Naive B cell (primary cell): Measurements from ENCODE around the gene VILL. TPM values are rescaled to one million over a fixed set of nuclear protein-coding genes. Genes with fewer than 3 reads are reported as not detected.
A peak's percentile ranks its signal among the peaks of the same experiment; 100 is the strongest.

Source experiments
- ATAC-seq, 2 donors: fragments of 150-1000 bp; cut with Tn5 transposase; 2 replicates each; pipeline ENCODE4 v1.10.0; 2021; ENCODE audit warnings: low read depth in 2 of 2, mild to moderate bottlenecking in 2 of 2, moderate library complexity in 2 of 2
- DNase-seq: peaks from one replicate; pipeline ENCODE4 v3.0.0; 2022
- H3K27ac Mint-ChIP-seq, 6 donors: one replicate each; pipeline ENCODE4 v1.8.0; 2020 to 2022; ENCODE audit warnings: mild to moderate bottlenecking in 6 of 6, mixed read lengths in 6 of 6, moderate library complexity in 5 of 6, inconsistent platforms in 2 of 6
- H3K27me3 Mint-ChIP-seq, 3 donors: one replicate each; pipeline ENCODE4 v1.8.0; 2021 to 2022; ENCODE audit warnings: mixed read lengths in 3 of 3, mild to moderate bottlenecking in 1 of 3
- H3K36me3 Mint-ChIP-seq, 2 donors: one replicate each; pipeline ENCODE4 v1.8.0; 2020 to 2022; ENCODE audit warnings: mixed read lengths in 2 of 2, inconsistent platforms in 1 of 2, mild to moderate bottlenecking in 1 of 2
- H3K4me1 Mint-ChIP-seq, 3 donors: one replicate each; pipeline ENCODE4 v1.8.0; 2020 to 2022; ENCODE audit warnings: mixed read lengths in 3 of 3, inconsistent platforms in 1 of 3, mild to moderate bottlenecking in 1 of 3, moderate library complexity in 1 of 3
- H3K4me3 Mint-ChIP-seq, 8 donors: one replicate each; pipeline ENCODE4 v1.8.0; 2020 to 2022; ENCODE audit warnings: mild to moderate bottlenecking in 8 of 8, mixed read lengths in 8 of 8, moderate library complexity in 8 of 8, inconsistent platforms in 2 of 8
- H3K9me3 Mint-ChIP-seq, 7 donors: one replicate each; pipeline ENCODE4 v1.8.0; 2020 to 2022; ENCODE audit warnings: mixed read lengths in 7 of 7, mild to moderate bottlenecking in 5 of 7, inconsistent platforms in 2 of 7, moderate library complexity in 1 of 7
- polyA plus RNA-seq, 6 donors: library from polyadenylated mRNA; unstranded; fragments of 300-500 nt; fragmentation: Illumina TruSeq; gene quantifications; one replicate each; pipeline ENCODE4 v1.2.3, GENCODE V29; 2021; ENCODE audit warnings: low read depth in 6 of 6

Gene VILL
- polyA plus RNA-seq, 6 donors from 2014 or later: 8.4 to 17.8 (median 11.8) TPM

GRCh38 chr3:37953707-37954394 lies 36.7 kb upstream of the VILL start:
- ATAC-seq: no peak
- H3K4me3 Mint-ChIP-seq: no peak overlapping the region
- peaks cover 0 to 2% (median 0%) of the 10 kb centered on the region in 7 donors for H3K9me3 Mint-ChIP-seq
- no peaks in the 10 kb centered on the region for H3K36me3 Mint-ChIP-seq
- DNase-seq: no peak
- H3K4me1 Mint-ChIP-seq: peaks cover 13 to 31% (median 26%) of the 10 kb centered on the region in 3 donors
- H3K27ac Mint-ChIP-seq: peak overlapping the region in 1 of 6 donors; percentile 17
- no peaks in the 10 kb centered on the region for H3K27me3 Mint-ChIP-seq

- no peak overlapping the region for H3K4me3 Mint-ChIP-seq
- H3K9me3 Mint-ChIP-seq: peaks cover 0 to 2% (median 0%) of the 10 kb centered on the region in 7 donors
- peaks cover 13 to 31% (median 26%) of the 10 kb centered on the region in 3 donors for H3K4me1 Mint-ChIP-seq
- H3K27ac Mint-ChIP-seq: no peak overlapping the region
- no peaks in the 10 kb centered on the region for H3K36me3 Mint-ChIP-seq
- ATAC-seq (no peak), DNase-seq (no peak)
- no peaks in the 10 kb centered on the region for H3K27me3 Mint-ChIP-seq
Observed at GRCh38 chr3:37954881-37955280, 35.7 kb upstream of the VILL start.

- DNase-seq (peak; percentile 5), ATAC-seq (peak; percentile 25 to 60)
- H3K27me3 Mint-ChIP-seq: no peaks in the 10 kb centered on the region
- no peaks in the 10 kb centered on the region for H3K36me3 Mint-ChIP-seq
- peak overlapping the region; percentile 53 to 82 (median 64) for H3K27ac Mint-ChIP-seq
- peaks cover 13 to 31% (median 26%) of the 10 kb centered on the region in 3 donors for H3K4me1 Mint-ChIP-seq
- H3K4me3 Mint-ChIP-seq: peak overlapping the region in 5 of 8 donors; percentile 8 to 68 (median 26)
- peaks cover 0 to 2% (median 0%) of the 10 kb centered on the region in 7 donors for H3K9me3 Mint-ChIP-seq
Observed at GRCh38 chr3:37955918-37956707, 34.5 kb upstream of the VILL start.

- peak overlapping the region; percentile 63 to 96 (median 88) for H3K27ac Mint-ChIP-seq
- H3K4me1 Mint-ChIP-seq: peaks cover 13 to 31% (median 26%) of the 10 kb centered on the region in 3 donors
- DNase-seq (no peak), ATAC-seq (no peak)
- no peaks in the 10 kb centered on the region for H3K36me3 Mint-ChIP-seq
- H3K9me3 Mint-ChIP-seq: peaks cover 0 to 2% (median 0%) of the 10 kb centered on the region in 7 donors
- H3K4me3 Mint-ChIP-seq: peak overlapping the region in 6 of 8 donors; percentile 12 to 79 (median 58)
- H3K27me3 Mint-ChIP-seq: no peaks in the 10 kb centered on the region
Observed at GRCh38 chr3:37956723-37957538, 33.7 kb upstream of the VILL start.

GRCh38 chr3:37957539-37957936 lies 33.0 kb upstream of the VILL start:
- H3K27ac Mint-ChIP-seq: peak overlapping the region; percentile 74 to 96 (median 88)
- ATAC-seq: no peak
- H3K27me3 Mint-ChIP-seq: no peaks in the 10 kb centered on the region
- no peaks in the 10 kb centered on the region for H3K36me3 Mint-ChIP-seq
- no peaks in the 10 kb centered on the region for H3K9me3 Mint-ChIP-seq
- no peak for DNase-seq
- peak overlapping the region in 6 of 8 donors; percentile 46 to 79 (median 64) for H3K4me3 Mint-ChIP-seq
- peaks cover 13 to 31% (median 26%) of the 10 kb centered on the region in 3 donors for H3K4me1 Mint-ChIP-seq

- Mint-ChIP-seq H3K36me3 (no peaks in the 10 kb centered on the region), H3K9me3 (no peaks in the 10 kb centered on the region), H3K27me3 (no peaks in the 10 kb centered on the region), H3K27ac (no peak overlapping the region), H3K4me3 (no peak overlapping the region), H3K4me1 (peaks cover 8 to 11% (median 11%) of the 10 kb centered on the region in 3 donors)
- no peak for ATAC-seq
- DNase-seq: no peak
Observed at GRCh38 chr3:37961622-37962431, 28.8 kb upstream of the VILL start.

GRCh38 chr3:37963016-37963415 lies 27.6 kb upstream of the VILL start:
- Mint-ChIP-seq H3K27ac (no peak overlapping the region), H3K27me3 (no peaks in the 10 kb centered on the region)
- ATAC-seq: no peak

GRCh38 chr3:37963635-37964034 lies 27.0 kb upstream of the VILL start:
- Mint-ChIP-seq H3K4me3 (no peak overlapping the region), H3K27ac (no peak overlapping the region), H3K27me3 (peaks cover 0 to 4% (median 0%) of the 10 kb centered on the region in 3 donors), H3K9me3 (no peaks in the 10 kb centered on the region), H3K36me3 (no peaks in the 10 kb centered on the region), H3K4me1 (no peaks in the 10 kb centered on the region)
- DNase-seq (no peak), ATAC-seq (no peak)

More at GRCh38 chr3:37963016-37963415, 27.6 kb upstream of the VILL start:
- Mint-ChIP-seq H3K4me3 (no peak overlapping the region), H3K9me3 (no peaks in the 10 kb centered on the region), H3K4me1 (no peaks in the 10 kb centered on the region), H3K36me3 (no peaks in the 10 kb centered on the region)
- no peak for DNase-seq

GRCh38 chr3:37964146-37964545 lies 26.4 kb upstream of the VILL start:
- no peaks in the 10 kb centered on the region for H3K9me3 Mint-ChIP-seq
- no peak overlapping the region for H3K4me3 Mint-ChIP-seq
- no peaks in the 10 kb centered on the region for H3K36me3 Mint-ChIP-seq

GRCh38 chr3:37964716-37965115 lies 25.9 kb upstream of the VILL start:
- no peaks in the 10 kb centered on the region for H3K36me3 Mint-ChIP-seq
- H3K27me3 Mint-ChIP-seq: peaks cover 0 to 5% (median 0%) of the 10 kb centered on the region in 3 donors
- no peaks in the 10 kb centered on the region for H3K9me3 Mint-ChIP-seq
- ATAC-seq (no peak), DNase-seq (no peak)
- H3K4me1 Mint-ChIP-seq: no peaks in the 10 kb centered on the region
- H3K27ac Mint-ChIP-seq: no peak overlapping the region
- no peak overlapping the region for H3K4me3 Mint-ChIP-seq

More at GRCh38 chr3:37964146-37964545, 26.4 kb upstream of the VILL start:
- no peak overlapping the region for H3K27ac Mint-ChIP-seq
- ATAC-seq (no peak), DNase-seq (no peak)
- H3K27me3 Mint-ChIP-seq: peaks cover 0 to 5% (median 0%) of the 10 kb centered on the region in 3 donors
- H3K4me1 Mint-ChIP-seq: no peaks in the 10 kb centered on the region

GRCh38 chr3:37967260-37967881 lies 23.2 kb upstream of the VILL start:
- Mint-ChIP-seq H3K9me3 (no peaks in the 10 kb centered on the region), H3K4me3 (no peak overlapping the region), H3K27me3 (peaks cover 0 to 5% (median 0%) of the 10 kb centered on the region in 3 donors), H3K36me3 (no peaks in the 10 kb centered on the region), H3K27ac (peak overlapping the region in 1 of 6 donors; percentile 88), H3K4me1 (no peaks in the 10 kb centered on the region)
- DNase-seq: peak; percentile 20
- peak; percentile 48 to 69 for ATAC-seq

GRCh38 chr3:37968199-37968598 lies 22.4 kb upstream of the VILL start:
- Mint-ChIP-seq H3K4me1 (no peaks in the 10 kb centered on the region), H3K27me3 (peaks cover 0 to 5% (median 0%) of the 10 kb centered on the region in 3 donors), H3K9me3 (no peaks in the 10 kb centered on the region), H3K27ac (no peak overlapping the region), H3K4me3 (no peak overlapping the region), H3K36me3 (no peaks in the 10 kb centered on the region)
- no peak for DNase-seq
- no peak for ATAC-seq
